WI38 (cell line): Measurements from ENCODE around the gene FOXA2.
"Not testable (repeated sequence)": the region's sequence is repeated elsewhere in the genome, so short reads cannot be mapped to it uniquely, and the experiment has no call there.

Experiments used
- H3K4me3 ChIP-seq: 2 replicates; pipeline ENCODE4 v1.5.1; 2011; ENCODE audit warnings: low read depth, mild to moderate bottlenecking, control low read depth, low read length
- TF ChIP-seq, protein P1 (sequence below): IDR thresholded peaks from 2 replicates; pipeline ENCODE4 v1.5.1; 2012; ENCODE audit warnings: low read depth, mild to moderate bottlenecking, control low read depth, low read length

Gene FOXA2

DNA sequence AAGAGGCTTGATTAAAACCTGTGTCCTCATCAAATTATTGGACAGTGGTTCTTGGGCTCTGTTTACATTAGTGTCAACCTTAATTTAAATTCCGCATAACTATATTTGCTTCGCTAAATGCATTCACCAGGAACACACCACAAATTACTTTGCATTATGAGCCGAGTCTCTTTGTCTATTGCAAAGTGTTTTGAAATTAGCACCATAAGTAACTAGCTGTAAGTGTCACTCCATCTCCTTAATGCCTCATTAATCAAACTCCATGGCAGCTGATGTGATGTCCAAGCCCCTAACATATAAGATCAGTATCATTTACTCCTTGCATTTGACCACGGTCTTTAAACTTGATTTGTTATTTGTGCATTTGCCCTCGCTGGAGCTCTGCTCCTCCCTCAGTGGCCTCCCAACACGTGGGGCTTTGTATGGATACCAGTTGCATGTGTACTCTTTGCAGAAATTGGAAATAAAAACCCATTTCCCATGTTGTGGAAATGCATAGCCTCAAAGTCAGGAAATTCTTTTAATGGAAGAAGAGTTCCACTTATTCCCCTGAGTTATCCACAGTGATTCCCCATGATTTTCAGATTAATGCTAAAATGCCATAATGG lies 24.6 kb downstream of the FOXA2 start:
- TF ChIP-seq, protein P1, sequence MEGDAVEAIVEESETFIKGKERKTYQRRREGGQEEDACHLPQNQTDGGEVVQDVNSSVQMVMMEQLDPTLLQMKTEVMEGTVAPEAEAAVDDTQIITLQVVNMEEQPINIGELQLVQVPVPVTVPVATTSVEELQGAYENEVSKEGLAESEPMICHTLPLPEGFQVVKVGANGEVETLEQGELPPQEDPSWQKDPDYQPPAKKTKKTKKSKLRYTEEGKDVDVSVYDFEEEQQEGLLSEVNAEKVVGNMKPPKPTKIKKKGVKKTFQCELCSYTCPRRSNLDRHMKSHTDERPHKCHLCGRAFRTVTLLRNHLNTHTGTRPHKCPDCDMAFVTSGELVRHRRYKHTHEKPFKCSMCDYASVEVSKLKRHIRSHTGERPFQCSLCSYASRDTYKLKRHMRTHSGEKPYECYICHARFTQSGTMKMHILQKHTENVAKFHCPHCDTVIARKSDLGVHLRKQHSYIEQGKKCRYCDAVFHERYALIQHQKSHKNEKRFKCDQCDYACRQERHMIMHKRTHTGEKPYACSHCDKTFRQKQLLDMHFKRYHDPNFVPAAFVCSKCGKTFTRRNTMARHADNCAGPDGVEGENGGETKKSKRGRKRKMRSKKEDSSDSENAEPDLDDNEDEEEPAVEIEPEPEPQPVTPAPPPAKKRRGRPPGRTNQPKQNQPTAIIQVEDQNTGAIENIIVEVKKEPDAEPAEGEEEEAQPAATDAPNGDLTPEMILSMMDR: no peak
- no peak overlapping the region for H3K4me3 ChIP-seq

DNA sequence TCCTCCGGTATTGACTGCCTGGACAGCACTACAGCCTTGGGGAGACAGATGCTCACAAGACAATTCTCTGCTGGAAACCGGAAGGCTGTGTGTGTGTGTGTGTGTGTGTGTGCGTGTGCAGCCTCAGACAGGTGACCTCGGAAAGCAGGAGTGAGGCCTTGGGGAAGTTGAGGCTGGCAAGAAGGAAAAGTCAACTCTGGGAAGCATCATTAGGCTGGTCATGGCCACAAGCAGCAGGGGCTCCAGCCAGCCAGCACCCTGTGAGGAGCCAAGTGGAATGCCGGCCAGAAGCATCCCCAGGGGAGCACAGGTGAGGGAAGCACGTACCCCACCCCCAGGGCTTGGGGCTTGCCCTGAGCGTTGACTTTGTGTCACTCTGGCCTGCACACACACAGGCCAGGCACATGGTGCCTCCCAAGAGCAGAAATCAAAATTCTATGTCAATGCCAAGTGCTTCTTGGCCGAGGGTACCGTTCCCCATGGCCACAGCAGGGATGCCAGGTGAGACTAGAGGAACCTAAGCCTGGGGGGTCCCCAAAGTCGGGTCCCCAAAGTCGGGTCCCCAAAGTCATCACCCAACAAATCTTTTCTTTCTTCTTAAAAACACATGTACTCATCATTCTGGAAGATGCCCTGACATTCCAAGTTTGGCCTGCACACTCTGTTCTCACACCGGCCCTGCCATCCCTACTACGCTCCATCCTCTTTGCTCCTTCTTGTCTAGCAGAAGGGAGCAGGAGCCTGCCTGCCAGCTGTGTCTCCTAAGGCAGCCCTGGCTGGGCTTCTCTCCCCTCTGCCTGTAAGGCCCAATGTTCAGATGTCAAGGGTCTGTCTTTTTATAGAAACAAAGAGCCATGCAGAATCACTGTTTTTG lies 26.7 kb downstream of the FOXA2 start:
- TF ChIP-seq, protein P1: no peak
- H3K4me3 ChIP-seq: no peak overlapping the region

DNA sequence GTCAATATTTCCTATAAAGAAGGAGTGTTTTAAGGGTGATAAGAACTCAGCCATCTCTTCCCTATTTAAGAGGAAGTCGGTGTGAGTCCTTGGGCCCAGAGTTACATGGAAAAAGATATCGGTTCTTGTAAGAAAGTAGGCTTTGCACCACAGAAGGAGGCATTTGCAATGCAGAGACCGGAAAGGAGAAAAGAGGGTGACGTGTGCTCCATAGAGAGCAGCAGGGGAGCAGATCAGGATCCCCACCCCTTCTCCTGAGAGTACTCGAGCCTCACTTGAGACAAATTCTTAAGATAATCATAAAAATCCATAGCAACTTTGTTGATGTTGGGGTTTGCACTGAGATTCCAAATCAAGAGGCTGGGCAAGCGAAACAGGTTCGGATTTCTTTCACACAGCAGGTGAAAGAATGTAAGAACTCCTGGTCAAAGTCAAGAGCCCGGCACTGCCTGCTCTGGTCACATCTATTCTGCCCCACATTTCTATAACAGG lies 27.8 kb downstream of the FOXA2 start:
- TF ChIP-seq, protein P1: no peak
- H3K4me3 ChIP-seq: no peak overlapping the region

DNA sequence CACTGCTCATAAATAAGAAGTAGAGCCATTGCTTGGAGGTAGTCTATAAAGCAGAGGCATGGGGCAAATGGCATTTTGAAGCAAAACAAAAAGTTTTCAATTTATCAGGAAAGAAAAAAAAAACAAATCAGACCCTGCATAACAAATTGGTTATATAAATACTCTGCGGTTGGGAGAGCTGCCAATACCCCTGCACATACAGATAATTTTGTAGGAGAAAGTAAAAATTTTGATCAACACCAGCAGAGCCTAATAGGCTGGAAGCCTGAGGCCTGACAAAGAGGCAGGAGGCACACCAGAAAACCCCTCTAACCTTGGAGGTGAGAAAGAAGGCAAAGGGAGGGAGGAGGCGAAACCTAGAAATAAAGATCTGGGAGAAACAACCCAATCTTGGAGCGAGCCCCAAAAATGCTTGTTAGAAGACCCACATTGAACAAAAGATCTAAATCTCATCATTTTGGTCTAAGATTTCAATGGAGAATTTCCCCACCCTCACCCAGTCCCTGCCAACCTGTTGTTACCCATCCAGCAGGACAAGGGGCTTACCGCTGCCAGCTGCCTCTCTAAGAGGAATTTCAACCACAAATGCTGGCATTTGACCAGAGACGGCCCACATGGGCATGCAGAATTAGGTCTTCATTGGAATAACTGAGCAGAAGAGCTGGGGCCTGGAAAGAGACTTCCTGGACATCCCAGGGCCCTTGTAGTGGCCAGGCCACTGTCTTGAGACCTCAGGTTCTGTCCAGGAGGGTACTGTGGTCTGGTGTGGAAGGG lies 28.4 kb downstream of the FOXA2 start:
- no peak overlapping the region for H3K4me3 ChIP-seq

DNA sequence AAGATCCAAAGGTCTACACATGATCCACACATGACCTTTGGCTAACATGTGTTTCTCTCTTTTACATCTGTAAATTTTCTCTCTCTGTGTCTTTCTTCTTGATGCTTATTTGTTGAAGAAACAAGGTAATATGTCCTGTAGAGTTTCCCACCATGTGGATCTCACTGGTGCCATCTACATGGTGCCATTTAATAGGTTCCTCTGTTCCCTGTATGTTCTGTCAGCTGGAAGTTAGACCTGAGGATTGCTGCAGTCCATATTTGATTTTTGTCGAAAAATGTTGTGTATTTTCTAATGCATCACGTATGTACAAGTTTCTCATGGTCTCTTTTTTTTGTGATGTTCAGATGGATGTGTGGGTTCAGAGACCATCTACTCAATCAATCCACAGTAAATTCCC lies 30.0 kb downstream of the FOXA2 start:
- H3K4me3 ChIP-seq: no peak overlapping the region
- TF ChIP-seq, protein P1: no peak

More for the DNA sequence above, 28.4 kb downstream of the FOXA2 start:
- TF ChIP-seq, protein P1: no peak

DNA sequence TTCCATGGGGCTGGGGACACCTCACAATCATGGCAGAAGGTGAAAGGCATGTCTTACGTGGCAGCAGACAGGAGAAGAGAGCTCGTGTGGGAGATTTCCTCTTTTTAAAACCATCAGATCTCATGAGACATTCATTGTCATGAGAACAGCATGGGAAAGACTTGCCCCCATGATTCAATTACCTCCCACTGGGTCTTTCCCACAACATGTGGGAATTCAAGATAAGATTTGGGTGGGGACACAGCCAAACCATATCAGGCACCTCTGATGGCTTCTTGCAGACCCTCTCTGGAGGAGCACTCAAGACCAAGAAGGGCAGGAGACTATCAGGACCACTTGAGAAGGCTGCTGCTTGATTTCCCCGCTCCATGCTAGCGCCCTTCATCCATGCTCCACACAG lies 33.9 kb downstream of the FOXA2 start:
- H3K4me3 ChIP-seq: not testable (repeated sequence)

DNA sequence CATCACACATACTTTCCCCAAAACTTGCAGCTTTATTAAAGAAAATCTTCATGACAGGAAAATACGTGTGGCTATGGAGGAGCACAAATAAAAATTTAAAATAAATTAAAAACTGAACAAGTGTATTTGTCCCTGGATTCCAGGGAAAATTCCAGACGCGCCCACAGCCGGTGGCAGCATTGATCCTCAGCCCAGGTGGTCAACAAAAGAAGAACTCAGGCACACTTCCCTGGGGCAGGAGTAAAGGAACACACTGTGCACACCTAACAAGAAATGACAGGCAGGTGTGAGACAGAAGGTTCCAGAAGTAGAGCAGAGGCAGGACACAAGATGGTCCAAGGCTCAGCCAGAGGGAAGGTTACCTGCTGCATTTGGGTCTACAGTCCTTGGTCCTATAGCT lies 36.3 kb downstream of the FOXA2 start:
- TF ChIP-seq, protein P1: no peak
- H3K4me3 ChIP-seq: no peak overlapping the region
